Embryonic facial prominence (tissue), 1 donor: Measurements from ENCODE around the gene STAT4.

Source experiments
- DNase-seq: peaks from one replicate; pipeline ENCODE4 v3.0.0-alpha.2; 2016; ENCODE audit errors: extremely low spot score

STAT4 gene, protein sequence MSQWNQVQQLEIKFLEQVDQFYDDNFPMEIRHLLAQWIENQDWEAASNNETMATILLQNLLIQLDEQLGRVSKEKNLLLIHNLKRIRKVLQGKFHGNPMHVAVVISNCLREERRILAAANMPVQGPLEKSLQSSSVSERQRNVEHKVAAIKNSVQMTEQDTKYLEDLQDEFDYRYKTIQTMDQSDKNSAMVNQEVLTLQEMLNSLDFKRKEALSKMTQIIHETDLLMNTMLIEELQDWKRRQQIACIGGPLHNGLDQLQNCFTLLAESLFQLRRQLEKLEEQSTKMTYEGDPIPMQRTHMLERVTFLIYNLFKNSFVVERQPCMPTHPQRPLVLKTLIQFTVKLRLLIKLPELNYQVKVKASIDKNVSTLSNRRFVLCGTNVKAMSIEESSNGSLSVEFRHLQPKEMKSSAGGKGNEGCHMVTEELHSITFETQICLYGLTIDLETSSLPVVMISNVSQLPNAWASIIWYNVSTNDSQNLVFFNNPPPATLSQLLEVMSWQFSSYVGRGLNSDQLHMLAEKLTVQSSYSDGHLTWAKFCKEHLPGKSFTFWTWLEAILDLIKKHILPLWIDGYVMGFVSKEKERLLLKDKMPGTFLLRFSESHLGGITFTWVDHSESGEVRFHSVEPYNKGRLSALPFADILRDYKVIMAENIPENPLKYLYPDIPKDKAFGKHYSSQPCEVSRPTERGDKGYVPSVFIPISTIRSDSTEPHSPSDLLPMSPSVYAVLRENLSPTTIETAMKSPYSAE

DNA sequence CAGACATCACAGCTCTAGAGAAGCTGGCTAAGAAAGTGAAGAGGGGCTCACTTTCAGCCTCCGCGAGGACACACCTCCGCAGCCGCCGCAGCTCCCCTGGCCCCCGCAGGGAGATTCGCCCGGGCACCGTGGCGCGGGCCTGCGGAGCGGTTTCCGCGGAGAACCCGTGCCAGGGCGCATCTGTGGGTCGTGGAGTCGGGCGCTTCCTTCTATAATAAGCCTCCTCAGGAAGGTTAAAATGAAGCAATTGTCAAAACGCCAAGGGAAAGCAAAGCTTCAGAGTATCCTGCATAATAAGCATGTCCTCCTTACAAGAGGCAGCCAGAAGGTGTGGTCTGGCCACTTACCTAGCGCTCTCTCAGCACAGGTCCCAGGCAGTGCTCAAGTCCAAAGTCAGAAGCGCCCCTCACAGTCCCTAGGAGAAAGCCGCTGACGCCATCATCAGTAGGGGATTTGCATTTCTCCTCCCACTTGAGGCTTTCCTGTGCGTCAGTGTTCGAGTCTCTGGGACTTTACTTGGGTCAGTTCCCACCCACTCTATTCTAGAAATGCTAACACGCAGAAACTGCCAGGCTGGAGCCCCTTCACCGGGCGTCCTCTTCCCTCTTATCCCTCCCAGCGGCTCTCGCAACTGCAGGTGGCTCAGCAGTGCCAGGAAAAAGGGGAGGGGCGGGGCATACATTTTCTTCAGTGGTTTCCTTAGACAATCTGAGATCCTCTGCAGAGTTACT lies at the start of gene STAT4:
Gene STAT4 (minus strand): TSS at position 395 of the 731 bp plus-strand sequence. CDS start 2,791 bp downstream, outside the sequence.
- no peak for DNase-seq

DNA sequence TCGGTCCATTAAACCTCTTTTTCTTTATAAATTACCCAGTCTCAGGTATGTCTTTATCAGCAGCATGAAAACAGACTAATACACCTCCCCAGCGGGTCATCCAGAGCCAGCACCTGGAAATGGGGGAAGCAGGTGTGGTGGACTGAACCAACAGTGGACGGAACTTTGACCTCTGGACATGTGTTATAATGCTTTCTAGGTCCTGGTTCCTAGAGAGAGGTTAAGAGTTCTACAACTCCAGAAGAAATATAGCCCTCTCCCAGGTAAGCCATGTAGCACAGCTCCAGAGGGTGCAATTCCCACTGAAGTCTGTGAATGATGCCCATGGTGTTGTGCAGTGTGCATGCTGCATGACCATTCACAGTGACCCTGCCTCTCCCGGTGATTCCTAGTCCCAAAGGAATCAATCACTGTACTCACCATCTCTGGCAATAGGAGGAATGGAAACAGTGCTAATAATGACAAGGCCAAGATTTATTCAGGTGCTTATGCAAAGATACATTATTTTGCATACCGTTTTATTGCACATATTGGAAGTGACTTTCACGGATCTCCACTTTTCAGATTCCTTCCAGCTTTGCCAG lies 49.2 kb upstream of the STAT4 start:
- DNase-seq: no peak

DNA sequence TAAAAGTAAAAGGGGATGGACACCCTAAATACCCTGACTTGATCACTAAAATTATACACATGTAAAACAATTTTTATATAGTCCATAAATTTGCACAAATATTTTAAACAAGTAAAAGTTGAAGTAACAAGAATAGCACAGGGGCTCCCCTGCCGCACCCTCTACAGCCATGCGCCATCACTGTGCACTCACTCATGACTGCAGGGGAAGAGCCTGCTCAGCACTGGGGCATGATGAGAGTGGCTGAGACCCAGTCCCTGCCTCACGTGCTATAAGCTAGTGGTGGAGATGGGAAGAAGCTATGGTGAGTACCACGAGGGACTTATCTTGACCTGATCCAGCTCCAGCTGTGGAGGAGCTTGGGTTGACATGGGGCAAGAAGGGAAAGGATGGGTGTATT lies 47.5 kb upstream of the STAT4 start:
- DNase-seq: no peak

DNA sequence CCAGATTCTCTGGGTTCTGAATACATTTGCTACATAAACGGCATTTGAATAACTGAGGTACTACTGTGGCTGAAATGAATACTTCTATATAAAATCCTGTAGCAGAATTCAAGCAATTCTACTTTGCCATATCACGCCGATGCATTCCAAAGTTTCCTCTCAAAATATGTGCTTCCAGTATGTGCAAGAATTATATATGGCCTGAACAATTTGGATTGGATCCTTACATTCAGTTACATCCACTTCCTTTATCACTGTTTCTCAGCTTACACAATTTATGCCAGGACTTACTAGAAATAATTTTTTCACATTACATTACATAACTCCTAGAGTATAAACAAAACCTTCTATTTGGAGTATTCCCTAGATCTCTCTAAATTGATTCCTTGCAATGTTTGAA lies 46.3 kb upstream of the STAT4 start:
- DNase-seq: no peak

DNA sequence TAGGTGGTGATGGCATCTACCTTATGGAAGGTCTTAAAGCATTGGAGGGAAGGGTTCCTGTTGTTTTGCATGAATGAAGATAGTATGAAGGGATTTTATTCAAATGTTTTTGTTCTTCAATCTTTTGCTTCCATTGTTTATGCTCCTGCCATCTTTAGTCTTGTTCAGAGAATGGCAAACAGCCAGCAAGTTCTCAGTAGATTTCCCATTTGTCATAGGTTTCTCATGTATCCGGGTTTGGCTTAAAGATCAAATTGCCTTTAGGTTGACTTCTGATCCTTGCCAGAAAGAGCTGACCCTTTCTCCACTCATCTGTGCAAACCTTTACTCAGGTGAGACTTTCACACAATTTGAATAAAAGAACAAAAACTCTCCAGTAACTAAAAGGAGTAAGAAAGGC lies 44.2 kb upstream of the STAT4 start:
- no peak for DNase-seq

DNA sequence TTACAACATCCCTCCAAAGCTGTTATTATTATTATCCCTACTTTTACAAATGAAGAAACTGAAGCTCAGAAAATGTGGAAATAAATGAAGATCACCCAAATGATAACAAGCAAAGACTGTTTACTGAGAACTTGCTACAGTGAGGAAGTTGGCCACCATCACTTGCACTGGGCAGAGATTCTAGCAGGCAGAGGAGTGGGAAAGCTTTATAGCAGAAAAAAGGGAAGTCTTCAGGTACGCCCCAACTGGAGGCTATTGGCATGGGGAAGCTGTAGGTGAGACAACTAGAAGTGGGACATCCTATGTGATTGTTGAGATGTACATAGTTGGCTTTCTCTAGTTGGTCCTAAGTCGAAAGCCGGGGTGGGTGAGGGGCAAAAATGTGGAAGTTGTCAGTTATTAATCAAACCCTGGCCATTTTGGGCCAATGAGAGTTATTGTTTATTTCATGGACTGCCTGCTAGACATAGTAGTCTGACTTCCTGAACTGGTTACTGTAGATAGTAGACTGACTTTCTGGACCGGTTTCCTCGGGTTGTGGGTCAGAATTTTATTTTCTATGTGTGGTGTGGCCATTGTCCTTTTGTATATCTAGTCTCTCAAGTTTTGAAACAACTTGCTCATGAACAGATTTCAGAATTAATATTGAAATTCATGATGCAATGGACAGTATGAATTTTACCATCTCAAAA lies 40.2 kb upstream of the STAT4 start:
- DNase-seq: no peak

DNA sequence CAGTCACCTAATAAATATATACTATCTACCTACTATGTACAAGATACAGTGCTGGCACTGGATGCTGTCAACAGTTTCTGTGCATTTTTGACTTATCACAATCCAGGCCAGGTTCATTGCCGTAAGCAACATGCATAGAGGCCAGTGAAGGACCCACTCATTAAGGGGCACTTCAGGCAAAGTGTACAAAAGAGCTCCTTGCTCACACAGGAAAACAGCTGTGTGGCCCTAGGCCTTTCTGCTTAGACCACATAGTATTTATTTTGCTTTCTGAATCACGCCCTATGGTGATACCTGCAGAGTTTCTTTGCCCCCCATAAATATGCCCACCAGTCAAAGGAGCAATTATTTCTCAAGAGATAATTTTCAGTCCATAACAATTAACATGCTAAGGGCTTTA lies 39.6 kb upstream of the STAT4 start:
- no peak for DNase-seq

DNA sequence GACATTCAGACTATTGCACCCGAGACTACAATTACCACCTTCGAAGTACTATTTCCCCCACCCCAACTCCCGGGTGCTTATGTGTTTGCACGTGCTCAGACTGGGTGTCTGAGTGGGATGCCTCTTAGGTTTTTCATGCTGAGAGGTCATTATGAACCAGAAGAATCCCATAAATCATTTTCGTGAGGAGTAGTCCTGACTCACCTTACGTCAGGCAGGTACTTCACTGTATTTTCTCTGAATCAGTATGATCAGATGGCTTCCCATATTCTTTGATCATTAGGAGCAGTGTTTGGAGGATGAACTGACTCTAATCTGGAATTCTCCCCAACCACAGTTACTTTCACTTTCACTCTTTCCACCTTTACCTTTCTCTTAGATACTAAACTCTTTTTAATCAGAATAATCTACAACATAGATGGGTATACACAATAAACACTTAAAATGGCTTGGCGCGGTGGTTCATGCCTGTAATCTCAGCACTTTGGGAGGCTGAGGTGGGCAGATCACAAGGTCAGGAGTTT lies 38.4 kb upstream of the STAT4 start:
- no peak for DNase-seq

DNA sequence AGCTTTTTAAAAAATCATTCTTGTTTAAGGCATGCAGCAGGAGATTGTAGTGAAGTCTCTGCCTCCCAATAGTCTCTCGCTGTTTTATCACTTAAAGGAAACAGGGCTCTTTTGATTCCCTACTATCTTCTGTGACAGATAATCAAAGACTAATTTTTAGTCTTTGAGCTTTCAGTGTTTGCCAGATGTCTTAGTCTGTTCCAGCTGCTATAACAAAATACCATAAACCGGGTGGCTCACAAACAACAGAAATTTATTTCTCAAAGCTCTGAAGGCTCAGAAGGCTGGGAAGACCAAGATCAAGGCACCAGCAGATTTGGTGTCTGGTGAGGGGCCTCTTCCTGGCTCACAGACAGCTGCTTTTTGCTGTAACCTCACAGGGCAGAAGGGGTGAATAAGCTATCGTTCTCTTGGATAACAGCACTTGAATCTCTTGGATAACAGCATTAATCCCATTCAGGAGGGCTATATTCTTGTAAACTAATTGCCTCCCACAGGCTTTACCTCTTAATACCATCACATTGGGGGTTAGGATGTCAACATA lies 37.8 kb upstream of the STAT4 start:
- no peak for DNase-seq

DNA sequence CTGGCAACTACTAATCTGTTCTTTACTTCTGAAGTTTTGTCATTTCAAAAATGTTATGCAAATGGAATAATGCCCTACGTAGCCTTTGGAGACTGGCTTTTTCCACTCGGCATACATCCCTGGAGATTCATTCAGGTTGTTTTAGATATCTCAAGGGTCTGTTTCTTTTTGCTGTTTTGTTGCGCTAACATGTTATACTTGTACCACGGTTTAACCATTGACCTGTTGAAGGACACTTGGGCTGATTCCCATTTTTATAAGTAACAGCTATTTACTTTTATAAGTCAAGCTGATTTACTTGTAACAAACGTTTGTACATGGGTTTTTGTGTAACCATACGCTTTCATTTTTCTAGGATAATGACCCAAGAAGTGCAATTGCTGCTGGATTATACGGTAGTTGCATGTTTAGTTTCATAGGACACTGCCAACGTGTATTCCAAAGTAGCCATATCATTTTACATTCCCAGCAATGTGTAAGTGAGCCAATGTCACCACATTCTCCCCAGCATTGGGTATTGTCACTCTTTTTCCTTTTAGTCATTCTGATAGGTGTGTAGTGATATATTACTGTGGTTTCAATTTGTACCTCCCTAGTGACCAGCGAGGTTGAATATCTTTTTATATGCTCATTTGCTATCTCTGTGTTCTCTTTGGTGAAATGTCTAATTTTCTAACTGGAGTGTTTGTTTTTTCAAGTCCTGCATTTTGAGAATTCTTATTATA lies 36.5 kb upstream of the STAT4 start:
- no peak for DNase-seq

DNA sequence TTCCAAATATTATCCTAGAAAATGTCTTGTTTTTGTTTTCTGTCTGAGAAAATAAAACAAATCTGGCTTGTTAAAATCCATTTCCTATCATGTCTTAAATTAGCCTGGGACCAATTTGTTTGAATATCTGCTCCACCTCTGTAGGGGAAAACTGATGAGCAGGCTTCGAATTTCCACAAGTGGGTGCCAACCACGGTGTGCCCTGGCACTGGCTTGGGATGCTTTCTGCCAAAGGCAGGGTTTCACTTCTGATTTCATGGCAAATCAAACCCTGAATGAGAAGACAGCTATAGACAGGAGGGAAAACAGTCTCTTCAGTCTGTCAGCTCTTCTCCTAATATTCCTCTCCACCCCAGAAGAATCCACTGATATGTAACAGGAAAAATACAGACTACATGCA lies 33.7 kb upstream of the STAT4 start:
- DNase-seq: no peak

DNA sequence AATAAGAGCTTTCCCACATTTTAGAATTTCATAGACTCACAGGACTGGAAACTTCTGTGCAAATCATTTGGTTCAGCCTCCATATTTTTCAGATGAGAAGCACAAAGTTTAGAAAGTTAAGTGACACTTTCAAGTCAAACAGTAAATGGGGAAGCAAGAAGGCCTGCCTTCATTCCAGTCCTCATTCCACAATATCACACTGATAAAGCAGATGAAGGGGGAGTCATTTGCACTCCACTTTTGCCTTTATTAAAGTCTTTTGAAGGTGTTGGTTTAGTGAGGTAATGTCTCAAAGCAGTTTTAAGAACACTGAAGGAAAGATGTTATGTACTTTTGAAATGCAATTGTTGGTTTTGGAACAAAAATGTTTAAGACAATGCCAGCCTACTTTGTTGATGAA lies 32.7 kb upstream of the STAT4 start:
- no peak for DNase-seq

DNA sequence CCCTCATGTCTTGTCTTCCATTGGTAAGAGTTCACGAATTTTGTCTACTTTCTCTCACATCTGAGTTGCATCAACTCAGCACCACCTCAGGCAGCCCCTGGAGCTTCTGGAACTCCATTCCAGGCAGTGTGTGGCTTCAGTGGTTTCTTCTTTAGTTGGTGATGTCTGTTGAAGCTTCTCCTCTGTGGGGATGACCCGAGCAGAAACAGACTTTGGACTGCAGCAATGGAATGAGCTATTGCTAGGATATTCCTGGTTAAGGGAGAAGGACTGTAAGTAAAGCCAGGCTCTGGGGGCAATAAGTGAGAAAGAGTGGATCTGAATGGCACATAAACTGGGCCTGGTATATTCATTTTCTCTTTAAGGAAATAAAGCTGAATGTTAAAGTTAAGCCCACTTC lies 32.3 kb upstream of the STAT4 start:
- DNase-seq: no peak

DNA sequence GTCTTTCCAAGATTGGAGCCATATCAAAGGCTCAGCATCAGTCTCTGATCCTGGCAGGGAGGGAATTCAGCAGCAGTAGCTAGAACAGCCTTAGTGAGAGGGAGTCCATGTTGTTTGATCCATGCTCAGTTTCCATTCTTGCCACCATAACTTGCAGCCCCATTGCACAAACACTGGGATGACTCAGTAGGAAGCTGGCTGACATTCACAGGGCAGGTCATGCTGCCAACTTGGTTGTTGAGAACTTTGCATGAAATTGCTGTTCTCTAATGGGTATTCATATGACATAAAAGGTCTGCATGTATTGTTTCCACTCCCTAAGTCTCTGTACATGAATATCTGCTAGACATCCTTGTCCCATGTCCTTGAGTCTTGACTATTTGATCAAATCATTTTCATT lies 29.9 kb upstream of the STAT4 start:
- no peak for DNase-seq

DNA sequence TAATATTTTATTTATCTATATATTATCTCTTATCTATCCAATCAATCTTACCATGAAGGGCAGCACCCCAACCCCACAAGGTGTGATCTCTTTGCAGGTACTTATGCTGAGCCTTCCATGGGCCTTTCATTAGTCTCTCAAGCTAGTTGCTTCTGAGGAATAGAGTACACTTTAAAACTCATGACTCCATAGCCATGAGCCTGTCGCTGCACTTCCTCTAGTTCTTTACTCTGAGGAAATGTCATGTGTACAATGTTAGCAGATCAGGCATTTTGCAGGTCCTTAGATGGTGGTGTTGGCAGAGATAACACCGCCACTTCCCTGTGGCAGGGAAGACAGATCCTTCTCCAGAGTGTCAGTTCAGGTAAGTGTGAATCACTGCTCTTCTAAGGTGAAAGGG lies 29.5 kb upstream of the STAT4 start:
- no peak for DNase-seq

DNA sequence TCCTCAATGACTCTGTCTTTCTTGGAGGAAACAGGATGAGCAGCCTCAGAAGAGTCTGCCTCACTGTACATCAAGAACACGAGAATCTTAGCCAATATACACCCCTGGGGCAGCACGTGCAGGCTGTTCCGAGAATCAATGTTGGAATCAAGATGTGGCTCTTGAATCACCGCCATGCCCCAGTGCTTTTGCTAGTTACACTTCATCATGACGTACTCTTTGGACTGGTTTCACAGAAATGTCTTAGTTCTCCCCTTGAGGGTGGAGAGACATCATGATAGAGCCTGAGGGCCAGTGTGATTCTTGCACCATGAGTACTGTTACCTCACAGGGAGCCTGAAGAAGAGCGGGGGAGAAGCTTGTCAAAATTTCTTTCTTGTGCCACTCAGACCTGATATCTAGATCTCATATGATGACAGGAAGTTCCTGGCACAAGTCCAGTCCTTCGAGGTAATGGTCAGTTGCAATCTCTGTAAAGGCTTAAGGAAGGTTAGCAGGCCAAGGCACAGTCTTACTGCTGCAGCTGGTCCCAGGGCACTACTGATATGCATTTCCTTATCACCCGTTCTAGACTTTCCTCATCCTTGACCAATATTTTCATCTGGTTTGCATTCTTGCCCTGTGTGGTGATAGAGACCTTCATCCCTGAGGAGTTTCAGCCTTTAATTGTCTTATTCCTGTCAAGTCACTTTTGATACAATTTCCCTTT lies 28.2 kb upstream of the STAT4 start:
- no peak for DNase-seq

DNA sequence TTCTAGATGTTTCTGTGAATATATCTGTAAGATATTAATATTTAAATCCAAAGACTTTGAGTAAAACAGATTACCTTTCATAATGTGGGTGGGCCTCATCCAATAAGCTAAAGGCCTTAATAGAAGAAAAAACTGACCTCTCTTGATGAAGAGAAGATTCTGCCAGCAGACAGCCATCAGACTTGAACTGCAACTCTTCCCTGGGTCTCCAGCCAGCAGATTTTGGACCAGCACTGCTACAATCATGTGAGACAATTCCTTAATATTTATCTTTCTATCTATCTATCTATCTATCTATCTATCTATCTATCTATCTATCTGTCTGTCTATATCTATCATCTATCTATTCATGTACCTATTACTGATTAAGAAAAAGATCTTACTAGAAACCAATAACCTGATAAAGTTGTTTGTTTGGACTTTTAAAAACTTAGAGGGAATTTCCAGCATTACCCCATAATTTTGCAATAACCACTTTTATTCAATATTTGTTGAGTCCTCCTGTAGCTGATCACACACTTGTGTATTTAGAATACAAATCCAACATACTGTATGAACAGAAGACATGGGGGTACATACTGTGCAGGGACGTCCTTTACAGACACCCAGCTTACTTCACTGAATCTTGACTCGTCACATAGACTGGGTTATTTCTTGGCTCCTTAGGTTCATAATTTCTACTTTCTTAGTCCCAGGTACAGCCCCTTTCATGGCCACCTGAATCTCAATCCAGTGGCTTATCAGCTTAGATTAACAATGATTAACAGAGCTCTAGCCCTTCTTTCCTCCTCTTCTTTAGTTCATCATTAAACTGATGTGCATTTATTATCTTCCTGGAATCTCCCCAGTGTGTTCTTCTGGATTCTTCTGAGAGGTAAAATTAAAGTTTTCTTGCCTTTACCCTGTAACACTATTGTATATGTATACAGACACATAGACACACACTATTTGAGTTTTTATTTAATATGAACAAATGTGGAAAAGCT lies 27.2 kb upstream of the STAT4 start:
- no peak for DNase-seq

DNA sequence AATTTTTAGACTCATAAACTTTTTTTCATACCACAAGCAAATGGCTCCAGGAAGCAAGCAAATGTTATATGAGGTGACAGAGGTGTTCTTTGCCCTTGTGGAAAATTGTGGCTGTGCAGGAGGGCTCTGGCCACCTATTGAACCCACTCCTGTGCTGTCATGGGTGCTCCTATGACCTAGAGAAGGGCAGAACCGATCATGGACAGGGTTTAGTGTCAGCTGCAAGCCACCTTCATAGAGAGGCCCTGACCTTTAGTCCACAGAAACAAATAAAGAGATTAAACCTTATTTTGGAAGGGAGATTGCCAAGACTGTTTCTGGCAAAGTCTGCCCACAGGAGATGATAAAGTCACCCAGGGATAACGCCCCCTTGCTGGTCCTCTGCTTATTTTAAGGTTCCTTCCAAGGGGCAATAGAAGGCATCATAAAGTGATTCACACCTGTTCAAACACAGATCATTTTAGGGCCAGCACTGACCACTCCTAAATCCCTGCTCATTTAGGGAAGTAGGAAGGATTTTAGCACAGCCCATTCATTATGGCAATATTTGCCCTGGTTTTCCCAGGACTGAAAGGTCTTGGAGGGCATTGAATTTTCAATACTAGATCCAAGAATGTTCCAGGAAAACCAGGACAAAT lies 26.1 kb upstream of the STAT4 start:
- DNase-seq: no peak
